PC-9 (cell line): ENCODE measurements around the gene GBGT1.

ENCODE experiments used
- CTCF ChIP-seq: fragments of 200-600 bp; sonication (generic); conservative IDR thresholded peaks from 2 replicates; pipeline ENCODE4 v1.6.1; 2017; ENCODE audit warnings: mixed run types, antibody characterized with exemption, mild to moderate bottlenecking, moderate library complexity
- EZH2 ChIP-seq: fragments of 200-600 bp; sonication (generic); IDR thresholded peaks from 2 replicates; pipeline ENCODE4 v1.8.0; 2017; ENCODE audit warnings: antibody characterized with exemption, low read depth

GRCh38 chr9:133188843-133189180 is 25.1 kb upstream of the GBGT1 start:
- TF ChIP-seq CTCF (no peak), EZH2 (no peak)
